SJCRH30 (cell line): ENCODE results near the gene MYL11. TPM values are rescaled to one million over a fixed set of nuclear protein-coding genes. Genes with fewer than 3 reads are reported as not detected.
A peak's percentile ranks its signal among the peaks of the same experiment; 100 is the strongest.
"Not testable (repeated sequence)": the region's sequence is repeated elsewhere in the genome, so short reads cannot be mapped to it uniquely, and the experiment has no call there.

Experiments
- DNase-seq, 2 experiments: peaks; one replicate each; pipeline ENCODE4 v3.0.0-alpha.2; 2015 to 2020
- H3K27ac ChIP-seq: fragments of 250-450 bp; sonication (Bioruptor Pico); 2 replicates; pipeline ENCODE4 v1.5.1; 2020; ENCODE audit warnings: mild to moderate bottlenecking, moderate library complexity
- H3K27me3 ChIP-seq: fragments of 250-450 bp; sonication (Bioruptor Pico); 2 replicates; pipeline ENCODE4 v1.5.1; 2020; ENCODE audit warnings: mild to moderate bottlenecking, moderate library complexity
- H3K36me3 ChIP-seq: fragments of 250-450 bp; sonication (Bioruptor Pico); 2 replicates; pipeline ENCODE4 v1.5.1; 2020; ENCODE audit warnings: mild to moderate bottlenecking, moderate library complexity
- H3K4me1 ChIP-seq: fragments of 250-450 bp; sonication (Bioruptor Pico); 2 replicates; pipeline ENCODE4 v1.5.1; 2020; ENCODE audit warnings: mild to moderate bottlenecking, moderate library complexity
- H3K4me3 ChIP-seq: fragments of 250-450 bp; sonication (Bioruptor Pico); 2 replicates; pipeline ENCODE4 v1.5.1; 2020; ENCODE audit warnings: mild to moderate bottlenecking, moderate library complexity
- H3K9me3 ChIP-seq: fragments of 250-450 bp; sonication (Bioruptor Pico); replicated peaks from 2 replicates; pipeline ENCODE4 v1.5.1; 2020; ENCODE audit warnings: mild to moderate bottlenecking, moderate library complexity
- total RNA-seq: library from RNA; depleted of rRNA; stranded (reverse); fragments of >200 nt; shearing (Covaris generic); gene quantifications from 2 replicates; pipeline ENCODE4 v1.2.3, GENCODE V29; 2014

The MYL11 gene
- total RNA-seq, 1 experiment from 2014 or later: 10.8 TPM

- Histone ChIP-seq H3K36me3 (no peaks in the 10 kb centered on the region), H3K4me3 (no peak overlapping the region), H3K9me3 (no peaks in the 10 kb centered on the region), H3K4me1 (no peaks in the 10 kb centered on the region), H3K27me3 (no peaks in the 10 kb centered on the region), H3K27ac (no peak overlapping the region)
- no peak for DNase-seq
Measured at GRCh38 chr16:30383521-30383920, 8.9 kb downstream of the MYL11 start.

- Histone ChIP-seq H3K4me3 (peak overlapping the region; percentile 78), H3K27me3 (no peaks in the 10 kb centered on the region), H3K4me1 (peaks cover 4% of the 10 kb centered on the region), H3K27ac (peak overlapping the region; percentile 64), H3K9me3 (no peaks in the 10 kb centered on the region), H3K36me3 (no peaks in the 10 kb centered on the region)
- DNase-seq: peak; percentile 29 to 50
Measured at GRCh38 chr16:30394592-30395154, 20.1 kb downstream of the MYL11 start.

GRCh38 chr16:30395155-30395991 lies 20.8 kb downstream of the MYL11 start, which contains the start of gene ZNF48:
TSS of gene ZNF48 (plus strand) at chr16:30395420. CDS start at chr16:30395795, 375 bp downstream.
- H3K27me3 ChIP-seq: no peaks in the 10 kb centered on the region
- H3K9me3 ChIP-seq: no peaks in the 10 kb centered on the region
- peak; percentile 91 to 95 for DNase-seq

GRCh38 chr16:30395992-30396585 lies 21.5 kb downstream of the MYL11 start:
- DNase-seq: no peak
- Histone ChIP-seq H3K27me3 (no peaks in the 10 kb centered on the region), H3K36me3 (no peaks in the 10 kb centered on the region), H3K27ac (no peak overlapping the region), H3K4me3 (peak overlapping the region; percentile 78), H3K9me3 (no peaks in the 10 kb centered on the region), H3K4me1 (peaks cover 4% of the 10 kb centered on the region)

More at GRCh38 chr16:30395155-30395991, 20.8 kb downstream of the MYL11 start, which contains the start of gene ZNF48:
- Histone ChIP-seq H3K36me3 (no peaks in the 10 kb centered on the region), H3K4me3 (peak within 1 kb of the TSS; percentile 78), H3K4me1 (peaks cover 4% of the 10 kb centered on the region), H3K27ac (peak within 1 kb of the TSS; percentile 64)

- not testable (repeated sequence) for H3K36me3 ChIP-seq, H3K27ac ChIP-seq, H3K27me3 ChIP-seq, H3K4me1 ChIP-seq, H3K4me3 ChIP-seq, H3K9me3 ChIP-seq, DNase-seq
Measured at GRCh38 chr16:30396627-30397026, 22.0 kb downstream of the MYL11 start.

- no peak overlapping the region for H3K27ac ChIP-seq
- no peak overlapping the region for H3K4me3 ChIP-seq
- peaks cover 11% of the 10 kb centered on the region for H3K4me1 ChIP-seq
- H3K36me3 ChIP-seq: no peaks in the 10 kb centered on the region
- no peak for DNase-seq
- no peaks in the 10 kb centered on the region for H3K9me3 ChIP-seq
- no peaks in the 10 kb centered on the region for H3K27me3 ChIP-seq
Measured at GRCh38 chr16:30397056-30397455, 22.5 kb downstream of the MYL11 start.

- Histone ChIP-seq H3K4me3 (no peak overlapping the region), H3K27me3 (no peaks in the 10 kb centered on the region), H3K4me1 (peaks cover 11% of the 10 kb centered on the region), H3K36me3 (no peaks in the 10 kb centered on the region), H3K27ac (no peak overlapping the region), H3K9me3 (no peaks in the 10 kb centered on the region)
- no peak for DNase-seq
Measured at GRCh38 chr16:30397776-30398660, 23.4 kb downstream of the MYL11 start.

- no peak for DNase-seq
- H3K4me3 ChIP-seq: no peak overlapping the region
- H3K9me3 ChIP-seq: no peaks in the 10 kb centered on the region
- H3K36me3 ChIP-seq: no peaks in the 10 kb centered on the region
- no peak overlapping the region for H3K27ac ChIP-seq
- H3K4me1 ChIP-seq: peaks cover 11% of the 10 kb centered on the region
- H3K27me3 ChIP-seq: no peaks in the 10 kb centered on the region
Measured at GRCh38 chr16:30398661-30399434, 24.2 kb downstream of the MYL11 start.

- Histone ChIP-seq H3K4me1 (peaks cover 11% of the 10 kb centered on the region), H3K27ac (peak overlapping the region; percentile 93), H3K4me3 (peak overlapping the region; percentile 63), H3K9me3 (no peaks in the 10 kb centered on the region), H3K36me3 (no peaks in the 10 kb centered on the region), H3K27me3 (no peaks in the 10 kb centered on the region)
- peak in 1 of 2 experiments; percentile 20 for DNase-seq
Measured at GRCh38 chr16:30399435-30400186, 25.0 kb downstream of the MYL11 start.

- no peak overlapping the region for H3K4me3 ChIP-seq
- no peak overlapping the region for H3K27ac ChIP-seq
- no peaks in the 10 kb centered on the region for H3K36me3 ChIP-seq
- no peaks in the 10 kb centered on the region for H3K9me3 ChIP-seq
- no peaks in the 10 kb centered on the region for H3K27me3 ChIP-seq
- H3K4me1 ChIP-seq: peaks cover 14% of the 10 kb centered on the region
- peak in 1 of 2 experiments; percentile 49 for DNase-seq
Measured at GRCh38 chr16:30401768-30402425, 27.3 kb downstream of the MYL11 start.

GRCh38 chr16:30406795-30407101 lies 32.1 kb downstream of the MYL11 start:
- peak overlapping the region; percentile 63; the same call in 1 of the 2 replicates for H3K27ac ChIP-seq

GRCh38 chr16:30407102-30407803 lies 32.7 kb downstream of the MYL11 start, which contains the start of gene ZNF771:
TSS of gene ZNF771 (plus strand) at chr16:30407606. CDS start at chr16:30408054, 448 bp downstream.
- Histone ChIP-seq H3K9me3 (no peaks in the 10 kb centered on the region), H3K27ac (peak within 1 kb of the TSS; percentile 63), H3K36me3 (peaks cover 6% of the 10 kb centered on the region), H3K27me3 (no peaks in the 10 kb centered on the region), H3K4me1 (peaks cover 7% of the 10 kb centered on the region), H3K4me3 (peak within 1 kb of the TSS; percentile 69)
- DNase-seq: peak; percentile 94 to 95

More at GRCh38 chr16:30406795-30407101, 32.1 kb downstream of the MYL11 start:
- Histone ChIP-seq H3K36me3 (peaks cover 6% of the 10 kb centered on the region), H3K4me3 (peak overlapping the region; percentile 69), H3K9me3 (no peaks in the 10 kb centered on the region), H3K27me3 (no peaks in the 10 kb centered on the region), H3K4me1 (peaks cover 8% of the 10 kb centered on the region)
- no peak for DNase-seq
